ENCODE data around the gene RPGR.

The RPGR gene

GRCh38 chrX:38327007-38327774 lies at the start of gene RPGR:
TSS of gene RPGR (minus strand) at chrX:38327509. CDS start at chrX:38327367, 142 bp downstream.
- peak; percentile 91 for DNase-seq (ENCODE audit: low spot score)

- DNase-seq (ENCODE audit: low spot score) = no peak
Observed at GRCh38 chrX:38376747-38377146, 49.4 kb upstream of the RPGR start.

- DNase-seq (ENCODE audit: low spot score) = peak; percentile 10
Observed at GRCh38 chrX:38375891-38376290, 48.6 kb upstream of the RPGR start.

GRCh38 chrX:38374431-38374830 lies 47.1 kb upstream of the RPGR start:
- no peak for DNase-seq (ENCODE audit: low spot score)

- DNase-seq (ENCODE audit: low spot score) = no peak
Observed at GRCh38 chrX:38371641-38372040, 44.3 kb upstream of the RPGR start.

GRCh38 chrX:38368774-38369173 lies 41.5 kb upstream of the RPGR start:
- DNase-seq (ENCODE audit: low spot score) = no peak

GRCh38 chrX:38365954-38366353 lies 38.6 kb upstream of the RPGR start:
- no peak for DNase-seq (ENCODE audit: low spot score)

GRCh38 chrX:38363046-38363445 lies 35.7 kb upstream of the RPGR start:
- no peak for DNase-seq (ENCODE audit: low spot score)

- no peak for DNase-seq (ENCODE audit: low spot score)
Observed at GRCh38 chrX:38357747-38358673, 30.7 kb upstream of the RPGR start.

GRCh38 chrX:38356401-38356800 lies 29.1 kb upstream of the RPGR start:
- no peak for DNase-seq (ENCODE audit: low spot score)

GRCh38 chrX:38352362-38352761 lies 25.1 kb upstream of the RPGR start, which contains the start of gene OTC:
TSS of gene OTC (plus strand) at chrX:38352604. CDS start at chrX:38352697, 93 bp downstream.
- DNase-seq (ENCODE audit: low spot score) = no peak

GRCh38 chrX:38351346-38351745 lies 24.0 kb upstream of the RPGR start:
- DNase-seq (ENCODE audit: low spot score) = no peak

GRCh38 chrX:38347136-38347535 lies 19.8 kb upstream of the RPGR start:
- no peak for DNase-seq (ENCODE audit: low spot score)

- no peak for DNase-seq (ENCODE audit: low spot score)
Observed at GRCh38 chrX:38346150-38346549, 18.8 kb upstream of the RPGR start.

GRCh38 chrX:38342853-38343778 lies 15.8 kb upstream of the RPGR start:
- DNase-seq (ENCODE audit: low spot score) = no peak

- no peak for DNase-seq (ENCODE audit: low spot score)
Observed at GRCh38 chrX:38341442-38341841, 14.1 kb upstream of the RPGR start.

- DNase-seq (ENCODE audit: low spot score) = no peak
Observed at GRCh38 chrX:38336538-38337240, 9.4 kb upstream of the RPGR start.

GRCh38 chrX:38335382-38335781 lies 8.1 kb upstream of the RPGR start:
- DNase-seq (ENCODE audit: low spot score) = peak; percentile 11

- no peak for DNase-seq (ENCODE audit: low spot score)
Observed at GRCh38 chrX:38332505-38332904, 5.2 kb upstream of the RPGR start.

- no peak for DNase-seq (ENCODE audit: low spot score)
Observed at GRCh38 chrX:38327775-38328081, 419 bp upstream of the RPGR start.

- no peak for DNase-seq (ENCODE audit: low spot score)
Observed at GRCh38 chrX:38326086-38326485, 1.2 kb downstream of the RPGR start.

Data from D341Med (cell line).